HL-60/S4 treated with retinoic acid at 250 ng/mL for 4 days and 3 days (cell line): ENCODE data around the gene TP73.

ENCODE experiments used
- in situ Hi-C: fragments of 300-500 bp; cut with MboI; formaldehyde crosslinking; loops from 2 replicates; pipeline ENCODE4 v1.7.0; 2022; ENCODE audit warnings: low sequenced_read_pairs

TP73 gene

GRCh38 chr1:3775490-3776230 is 123.3 kb downstream of the TP73 start:
- in situ Hi-C loops: no loop called here

GRCh38 chr1:3776231-3776961 is 124.1 kb downstream of the TP73 start:
- in situ Hi-C loops: no loop called here

GRCh38 chr1:3777078-3777547 is 124.8 kb downstream of the TP73 start:
- in situ Hi-C loops: no loop called here

GRCh38 chr1:3777647-3778589 is 125.6 kb downstream of the TP73 start:
- in situ Hi-C loops: no loop called here

- in situ Hi-C loops: no loop called here
Measured at GRCh38 chr1:3778590-3779264, 126.4 kb downstream of the TP73 start.

GRCh38 chr1:3779265-3779911 is 127.1 kb downstream of the TP73 start:
- in situ Hi-C loops: no loop called here

- in situ Hi-C loops: no loop called here
Measured at GRCh38 chr1:3779912-3780416, 127.6 kb downstream of the TP73 start.

GRCh38 chr1:3780901-3781300 is 128.6 kb downstream of the TP73 start:
- in situ Hi-C loops: no loop called here

GRCh38 chr1:3783651-3784474 is 131.5 kb downstream of the TP73 start:
- in situ Hi-C loops: no loop called here

- in situ Hi-C loops: no loop called here
Measured at GRCh38 chr1:3785045-3785444, 132.7 kb downstream of the TP73 start.

GRCh38 chr1:3785456-3786157 is 133.3 kb downstream of the TP73 start:
- in situ Hi-C loops: no loop called here
